HG03039 (cell line): ENCODE measurements around the gene BABAM2.

Source experiments
- ATAC-seq: cut with Tn5 transposase; IDR thresholded peaks from one replicate; pipeline ENCODE4 v1.9.1; 2021; ENCODE audit warnings: mild to moderate bottlenecking, moderate library complexity; ENCODE audit not compliant: unreplicated experiment

The BABAM2 gene

GRCh38 chr2:28387082-28387960 is 496.8 kb downstream of the BABAM2 start:
- no peak for ATAC-seq
